GM19455 (cell line): ENCODE results near the gene FECH.
"Not testable (repeated sequence)": the region's sequence is repeated elsewhere in the genome, so short reads cannot be mapped to it uniquely, and the experiment has no call there.

Experiments
- ATAC-seq: cut with Tn5 transposase; IDR thresholded peaks from one replicate; pipeline ENCODE4 v1.9.1; 2021; ENCODE audit not compliant: unreplicated experiment

Gene FECH

GRCh38 chr18:57533006-57533867 lies 53.3 kb downstream of the FECH start:
- no peak for ATAC-seq

DNA sequence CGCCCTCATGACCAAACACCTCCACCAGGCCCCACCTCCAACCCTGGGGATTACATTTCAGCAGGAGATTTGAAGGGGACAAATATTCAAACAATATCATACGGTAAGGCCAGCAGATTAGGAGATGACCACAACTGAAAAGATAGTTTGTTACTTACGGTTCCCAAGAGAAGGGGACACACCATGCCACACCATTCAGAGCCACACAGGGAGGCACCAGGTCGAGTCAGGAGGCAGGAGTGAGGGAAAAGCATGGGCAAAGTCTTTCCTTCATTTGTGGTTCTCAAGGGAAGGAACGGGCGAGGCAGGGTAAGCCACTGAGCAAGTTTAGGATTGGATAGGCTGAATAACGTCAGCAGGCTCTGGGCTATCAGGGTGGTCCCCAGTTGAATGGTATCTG lies 57.4 kb downstream of the FECH start:
- no peak for ATAC-seq

DNA sequence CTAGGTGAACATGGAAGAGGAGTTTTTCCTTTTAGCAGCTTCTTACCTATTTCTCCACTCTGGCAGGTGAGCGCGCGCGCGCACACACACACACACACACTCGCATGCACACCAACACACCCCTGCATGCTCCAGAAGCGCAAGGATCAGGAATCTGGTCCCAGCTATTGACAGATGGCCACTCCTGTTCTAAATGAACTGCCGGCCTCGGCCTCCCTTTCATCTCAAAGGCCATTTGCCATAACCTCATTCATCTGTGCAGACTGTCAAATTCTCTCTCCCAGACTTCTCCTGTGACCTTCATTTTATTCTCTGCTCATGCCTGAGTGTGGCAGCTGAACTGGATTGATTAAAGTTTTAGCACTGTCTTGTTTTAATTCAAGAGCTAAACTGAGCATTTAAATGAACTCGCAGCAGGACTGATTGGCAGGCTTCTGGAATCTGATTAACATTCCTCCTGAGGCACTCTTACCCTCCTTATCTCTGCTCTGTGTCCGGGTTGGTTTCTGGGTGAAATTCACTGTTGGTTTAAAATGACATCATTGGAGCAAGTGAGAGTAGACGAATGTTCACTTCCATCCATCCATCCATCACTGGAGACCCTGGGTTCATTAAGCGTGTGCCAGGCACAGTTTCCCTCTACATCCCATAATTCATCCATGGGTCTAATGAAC lies 58.8 kb downstream of the FECH start:
- no peak for ATAC-seq

- no peak for ATAC-seq
Measured at GRCh38 chr18:57523171-57523956, 63.1 kb downstream of the FECH start.

DNA sequence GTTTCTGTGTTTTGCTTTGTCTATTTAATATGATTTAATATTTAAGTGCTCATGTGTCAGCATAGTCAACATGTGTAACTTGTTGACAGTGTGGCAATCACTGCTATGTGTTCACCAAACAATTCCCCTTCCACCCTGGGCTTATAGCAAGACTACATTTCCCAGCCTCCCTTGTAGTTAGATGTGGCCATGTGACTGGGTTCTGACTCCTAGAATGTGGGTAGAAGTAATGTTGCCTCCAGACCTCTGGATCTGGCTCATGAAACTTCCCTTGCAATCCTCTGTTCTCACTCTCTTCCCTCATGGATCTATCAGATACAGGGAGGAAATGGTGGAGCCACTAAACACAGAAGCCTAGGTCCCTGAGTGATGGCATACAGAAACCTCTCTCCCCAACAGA lies 64.2 kb downstream of the FECH start:
- not testable (repeated sequence) for ATAC-seq

GRCh38 chr18:57519668-57520424 lies 66.7 kb downstream of the FECH start:
- no peak for ATAC-seq

DNA sequence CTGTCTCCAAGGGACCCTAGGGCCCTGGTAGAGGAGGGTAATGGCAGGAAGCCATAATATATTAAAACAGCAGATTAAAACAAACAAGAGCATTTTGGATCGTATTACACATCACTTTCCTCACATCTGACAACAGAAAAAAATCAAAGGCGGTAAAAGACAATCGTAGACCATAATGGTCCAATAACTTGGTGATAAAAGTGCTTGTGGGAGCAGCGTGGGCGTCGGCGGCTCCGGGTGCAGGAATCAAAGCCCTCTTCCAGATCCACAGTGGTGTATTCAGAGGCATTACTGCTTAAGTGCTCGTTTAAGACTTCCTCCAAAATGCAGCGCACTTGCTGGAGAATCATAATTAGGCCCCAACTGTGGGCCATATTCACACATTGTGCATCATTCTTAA lies 68.0 kb downstream of the FECH start:
- ATAC-seq: no peak

DNA sequence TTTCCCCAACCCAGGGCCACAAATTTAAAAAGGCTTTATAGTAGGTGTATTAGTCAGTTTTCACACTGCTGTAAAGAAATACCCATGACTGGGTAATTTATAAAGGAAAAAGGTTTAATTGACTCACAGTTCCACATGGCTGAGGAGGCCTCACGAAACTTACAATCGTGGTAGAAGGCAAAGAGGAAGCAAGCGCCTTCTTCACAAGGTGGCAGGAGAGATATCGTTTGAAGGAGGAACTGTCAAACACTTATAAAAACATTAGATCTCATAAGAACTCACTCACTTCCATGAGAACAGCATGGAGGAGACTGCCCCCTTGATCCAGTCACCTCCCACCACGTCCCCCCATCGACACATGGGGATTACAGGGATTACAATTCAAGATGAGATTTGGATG lies 70.4 kb downstream of the FECH start:
- ATAC-seq: no peak

DNA sequence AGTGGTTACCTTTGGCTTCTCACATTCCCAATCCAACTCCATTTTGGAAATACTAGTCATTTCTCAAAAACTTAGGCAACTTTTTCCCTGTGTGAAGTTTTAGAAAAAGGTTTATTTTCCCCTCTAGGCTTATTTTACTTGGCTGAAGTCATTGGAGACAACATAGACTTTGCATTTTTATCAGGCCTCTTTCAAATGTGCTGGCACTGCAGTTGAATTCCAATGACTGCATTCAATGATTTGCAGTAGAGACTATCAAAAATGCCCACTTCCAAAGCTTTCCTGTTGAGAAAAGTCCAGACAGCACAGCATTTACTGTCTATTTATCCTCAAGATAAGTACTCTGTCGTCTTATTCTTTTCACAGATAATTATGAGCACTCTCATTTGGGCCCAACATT lies 81.3 kb downstream of the FECH start:
- no peak for ATAC-seq

- ATAC-seq: no peak
Measured at GRCh38 chr18:57502624-57503023, 83.9 kb downstream of the FECH start.

- ATAC-seq: no peak
Measured at GRCh38 chr18:57498682-57499256, 87.7 kb downstream of the FECH start.
